AG04449 (cell line): ENCODE data around the gene TRAPPC13.
"Not testable (repeated sequence)": the region's sequence is repeated elsewhere in the genome, so short reads cannot be mapped to it uniquely, and the experiment has no call there.

Source experiments
- CTCF ChIA-PET: fragments of 350-600 bp; formaldehyde crosslinking; extraction: SDS; loops from one replicate; lab custom pipeline; 2021; ENCODE audit warnings: antibody characterized with exemption; lab: Yijun Ruan, JAX
- POLR2A ChIA-PET: fragments of 400-600, 350-600 bp; formaldehyde crosslinking; extraction: SDS; loops from one replicate; lab custom pipeline; 2020; ENCODE audit warnings: antibody characterized with exemption, inconsistent platforms; lab: Yijun Ruan, JAX
- DNase-seq: peaks from one replicate; pipeline ENCODE4 v3.0.0-alpha.2; 2010; ENCODE audit warnings: low read depth, low spot score
- H3K4me3 ChIP-seq: 2 replicates; pipeline ENCODE4 v1.5.1; 2011; ENCODE audit warnings: low read depth, mild to moderate bottlenecking, control low read depth, low read length
- CTCF ChIP-seq: IDR thresholded peaks from one replicate; pipeline ENCODE4 v1.5.1; 2011; ENCODE audit warnings: mild to moderate bottlenecking, moderate library complexity, low read length, control low read depth, inconsistent platforms; ENCODE audit not compliant: insufficient read depth; ENCODE audit errors: missing control alignments

The TRAPPC13 gene

GRCh38 chr5:65620021-65620420 is 4.8 kb upstream of the TRAPPC13 start:
- POLR2A ChIA-PET, result no interaction called here
- CTCF ChIA-PET, result interaction anchor here (0.8 to 1.1 kb wide), 2 partner anchors 9 to 15 kb away, joined by 3 to 7 read pairs; no protein-coding TSS in a partner anchor
- no peak for DNase-seq
- H3K4me3 ChIP-seq, result no peak overlapping the region
- no peak for TF ChIP-seq CTCF

GRCh38 chr5:65621961-65622360 is 2.9 kb upstream of the TRAPPC13 start:
- POLR2A ChIA-PET, H3K4me3 ChIP-seq, DNase-seq: not testable (repeated sequence)
- CTCF ChIA-PET, result interaction anchor here (1.0 kb wide), 1 partner anchor 26 kb away, joined by 3 read pairs; no protein-coding TSS in a partner anchor

GRCh38 chr5:65623482-65623881 is 1.3 kb upstream of the TRAPPC13 start:
- no peak for DNase-seq
- ChIA-PET POLR2A (no interaction called here), CTCF (interaction anchor here (0.8 to 1.4 kb wide), 5 partner anchors 11 to 988 kb away, joined by 3 to 4 read pairs (median 3); no protein-coding TSS in a partner anchor)
- TF ChIP-seq CTCF, result no peak
- H3K4me3 ChIP-seq, result peak overlapping the region; percentile 90

- peak within 1 kb of the TSS; percentile 90 for H3K4me3 ChIP-seq
- TF ChIP-seq CTCF, result no peak
- ChIA-PET POLR2A (no interaction called here), CTCF (interaction anchor here (0.8 to 1.4 kb wide), 5 partner anchors 12 to 988 kb away, joined by 3 to 4 read pairs (median 3); no protein-coding TSS in a partner anchor)
- DNase-seq, result peak; percentile 58
Observed at GRCh38 chr5:65624025-65624570, 729 bp upstream of the TRAPPC13 start, which contains the start of gene TRIM23. Gene TRIM23, minus strand, starts transcription at chr5:65624333. Its CDS starts 59 bp downstream, at chr5:65624274.

GRCh38 chr5:65625743-65626142 is 916 bp downstream of the TRAPPC13 start:
- ChIA-PET CTCF (interaction anchor here (1.0 to 1.2 kb wide), 3 partner anchors 9 to 21 kb away, joined by 3 read pairs; no protein-coding TSS in a partner anchor), POLR2A (no interaction called here)
- peak overlapping the region; percentile 90 for H3K4me3 ChIP-seq
- no peak for TF ChIP-seq CTCF
- DNase-seq, result no peak

GRCh38 chr5:65630981-65631380 is 6.2 kb downstream of the TRAPPC13 start:
- POLR2A ChIA-PET, result no interaction called here
- no peak overlapping the region for H3K4me3 ChIP-seq
- no peak for TF ChIP-seq CTCF
- CTCF ChIA-PET, result no interaction called here
- no peak for DNase-seq

- ChIA-PET CTCF (no interaction called here), POLR2A (no interaction called here)
- TF ChIP-seq CTCF, result no peak
- no peak overlapping the region for H3K4me3 ChIP-seq
- no peak for DNase-seq
Observed at GRCh38 chr5:65640240-65640639, 15.4 kb downstream of the TRAPPC13 start.
